K562 (cell line): ENCODE results near the gene CCDC47. TPM values are rescaled to one million over a fixed set of nuclear protein-coding genes. Genes with fewer than 3 reads are reported as not detected.

ENCODE experiments used
- ATAC-seq: fragments of 200-7000 bp; cut with Tn5 transposase; 3 replicates; pipeline ENCODE4 v1.9.1; 2020; ENCODE audit warnings: moderate library complexity
- BruUV-seq: library from RNA; stranded (reverse); fragments of 400-500 nt; replicated peaks from 2 replicates; lab custom pipeline; 2021; lab: Mats Ljungman, UMichigan
- CTCF ChIA-PET: fragments of 300-600 bp; formaldehyde crosslinking; extraction: SDS; loops from one replicate; lab custom pipeline; 2021; ENCODE audit warnings: low intra/inter-chr PET ratio; lab: Yijun Ruan, JAX
- POLR2A ChIA-PET: fragments of 300-600, 350-650 bp; sonication (Branson Sonifier 250); formaldehyde crosslinking; extraction: SDS; loops from one replicate; lab custom pipeline; 2021; ENCODE audit warnings: antibody characterized with exemption, inconsistent platforms; lab: Yijun Ruan, JAX
- DNase-seq, 4 experiments: peaks; one replicate each; pipeline versions ENCODE4 v3.0.0 to v3.0.0-alpha.2; 2011 to 2018; ENCODE audit warnings: low spot score in 3 of 4, mixed read lengths in 3 of 4; ENCODE audit errors: extremely low read depth in 1 of 4
- FAIRE-seq: peaks from 2 replicates; lab custom pipeline; 2011; peaks lifted over from hg19 to GRCh38; lab: Jason Lieb, UNC
- H2AFZ ChIP-seq: 2 replicates; pipeline ENCODE4 v1.6.0; 2011; ENCODE audit warnings: low read depth, low read length, control low read depth, inconsistent platforms
- H3K27ac ChIP-seq: fragments of 200-600 bp; 3 replicates; pipeline ENCODE4 v1.8.0; 2011; ENCODE audit warnings: low read depth, mild to moderate bottlenecking, control low read depth, inconsistent platforms, low read length, moderate library complexity, mixed read lengths; ENCODE audit errors: extremely low read depth
- H3K27me3 ChIP-seq, 2 experiments: fragments of 300-600 bp in 1 of 2; 2 replicates in 1 of 2; 3 replicates in 1 of 2; pipeline versions ENCODE4 v1.6.0 to v1.8.0; 2011; ENCODE audit warnings: inconsistent platforms in 2 of 2, low read length in 2 of 2, mild to moderate bottlenecking in 1 of 2, mixed read lengths in 1 of 2, moderate library complexity in 1 of 2; ENCODE audit not compliant: control insufficient read depth in 2 of 2, insufficient read depth in 2 of 2
- H3K36me3 ChIP-seq: fragments of 300-600 bp; 3 replicates; pipeline ENCODE4 v1.8.0; 2011; ENCODE audit warnings: mild to moderate bottlenecking, low read length, inconsistent platforms; ENCODE audit not compliant: control insufficient read depth, insufficient read depth
- H3K4me1 ChIP-seq, 2 experiments: fragments of 200-600 bp in 1 of 2; replicated peaks in 1 of 2; 2 replicates in 1 of 2; 3 replicates in 1 of 2; pipeline versions ENCODE4 v1.5.1 to v1.8.0; 2011; ENCODE audit warnings: inconsistent platforms in 2 of 2, low read length in 2 of 2, mild to moderate bottlenecking in 1 of 2, mixed read lengths in 1 of 2, moderate library complexity in 1 of 2; ENCODE audit not compliant: control insufficient read depth in 2 of 2, insufficient read depth in 2 of 2
- H3K4me2 ChIP-seq: 2 replicates; pipeline ENCODE4 v1.6.1; 2011; ENCODE audit warnings: low read length, control low read depth, inconsistent platforms, mixed read lengths; ENCODE audit not compliant: insufficient read depth
- H3K4me3 ChIP-seq: fragments of 200-600 bp; sonication (generic), shearing (Covaris generic); 2 replicates; pipeline ENCODE4 v1.5.1; 2016; ENCODE audit warnings: control low read depth, inconsistent platforms
- H3K79me2 ChIP-seq: fragments of 200-600 bp; 3 replicates; pipeline ENCODE4 v1.8.0; 2011; ENCODE audit warnings: low read length, inconsistent platforms; ENCODE audit not compliant: control insufficient read depth, insufficient read depth
- H3K9ac ChIP-seq, 2 experiments: 2 replicates each; pipeline versions ENCODE4 v1.6.0 to v1.6.1; 2011; ENCODE audit warnings: low read depth in 2 of 2, low read length in 2 of 2, control low read depth in 1 of 2, inconsistent platforms in 1 of 2, mild to moderate bottlenecking in 1 of 2, mixed read lengths in 1 of 2; ENCODE audit not compliant: insufficient read depth in 1 of 2
- H3K9me1 ChIP-seq: one replicate; pipeline ENCODE4 v1.6.0; 2011; ENCODE audit warnings: inconsistent platforms, mild to moderate bottlenecking, low read length, moderate library complexity; ENCODE audit not compliant: control insufficient read depth, insufficient read depth
- H3K9me3 ChIP-seq: replicated peaks from 2 replicates; pipeline ENCODE4 v1.5.1; 2011; ENCODE audit warnings: low read depth, low read length, inconsistent platforms; ENCODE audit not compliant: control insufficient read depth, insufficient read depth
- H4K20me1 ChIP-seq: replicated peaks from 2 replicates; pipeline ENCODE4 v1.6.1; 2011; ENCODE audit warnings: low read length, inconsistent platforms, mixed read lengths; ENCODE audit not compliant: control insufficient read depth, insufficient read depth
- ATF7 ChIP-seq: fragments of 450-650 bp; IDR thresholded peaks from 2 replicates; pipeline ENCODE4 v1.7.1; 2014; ENCODE audit warnings: mild to moderate bottlenecking, moderate library complexity
- ESRRA ChIP-seq: fragments of 450-650 bp; IDR thresholded peaks from 2 replicates; pipeline ENCODE4 v1.6.1; 2014; ENCODE audit warnings: low read depth, mild to moderate bottlenecking, moderate library complexity, borderline replicate concordance
- GATAD2B ChIP-seq: fragments of 450-650 bp; IDR thresholded peaks from 2 replicates; pipeline ENCODE4 v1.6.1; 2017; ENCODE audit warnings: mild to moderate bottlenecking, borderline replicate concordance
- HCFC1 ChIP-seq: IDR thresholded peaks from 2 replicates; pipeline ENCODE4 v1.6.1; 2012; ENCODE audit warnings: low read depth, low read length, improper control_type of control experiment
- IRF2 ChIP-seq: sonication (generic); formaldehyde crosslinking; IDR thresholded peaks from 2 replicates; pipeline ENCODE4 v1.8.1; 2022; ENCODE audit warnings: mild to moderate bottlenecking, missing genetic modification reagents
- KLF1 ChIP-seq: fragments of 450-650 bp; IDR thresholded peaks from 2 replicates; pipeline ENCODE4 v1.6.1; 2016; ENCODE audit warnings: missing genetic modification characterization, missing compliant biosample characterization
- NFIC ChIP-seq: fragments of 450-650 bp; IDR thresholded peaks from 2 replicates; pipeline ENCODE4 v1.6.1; 2017; ENCODE audit warnings: mild to moderate bottlenecking, inconsistent platforms
- PHF8 ChIP-seq: fragments of 200-600 bp; sonication (generic); IDR thresholded peaks from 2 replicates; pipeline ENCODE4 v1.6.1; 2012; ENCODE audit warnings: mixed run types, mild to moderate bottlenecking, inconsistent platforms, low read length, moderate library complexity, borderline replicate concordance
- PYGO2 ChIP-seq: fragments of 450-650 bp; IDR thresholded peaks from 2 replicates; pipeline ENCODE4 v1.6.1; 2016; ENCODE audit warnings: mild to moderate bottlenecking, missing genetic modification characterization, moderate library complexity, missing compliant biosample characterization
- RBBP5 ChIP-seq: fragments of 200-600 bp; sonication (generic); IDR thresholded peaks from 2 replicates; pipeline ENCODE4 v1.6.1; 2012; ENCODE audit warnings: borderline replicate concordance, mild to moderate bottlenecking, low read length, control low read depth, inconsistent platforms; ENCODE audit not compliant: insufficient read depth, poor library complexity, severe bottlenecking
- SMAD1 ChIP-seq: fragments of 150-350 bp; IDR thresholded peaks from 2 replicates; pipeline ENCODE4 v1.6.1; 2014; ENCODE audit warnings: low read length, low read depth; ENCODE audit not compliant: partially characterized antibody
- SNRNP70 ChIP-seq: fragments of 200-400 bp; formaldehyde crosslinking; optimal IDR thresholded peaks from 2 replicates; pipeline ENCODE3; 2017; ENCODE audit warnings: low read depth, low read length
- ZBTB1 ChIP-seq: sonication (generic); formaldehyde crosslinking; IDR thresholded peaks from 2 replicates; pipeline ENCODE4 v1.8.1; 2023; ENCODE audit warnings: missing genetic modification reagents, low read depth, mild to moderate bottlenecking, borderline replicate concordance
- ZNF121 ChIP-seq: sonication (generic); formaldehyde crosslinking; conservative IDR thresholded peaks from 2 replicates; pipeline ENCODE4 v1.8.0; 2022; ENCODE audit warnings: missing genetic modification reagents
- ZNF507 ChIP-seq: conservative IDR thresholded peaks from 2 replicates; pipeline ENCODE4 v1.6.1; 2017; ENCODE audit warnings: missing genetic modification characterization, missing compliant biosample characterization
- ZNF644 ChIP-seq: fragments of 200-800 bp; sonication (Bioruptor generic); IDR thresholded peaks from 2 replicates; pipeline ENCODE4 v1.6.1; 2016; ENCODE audit warnings: low read depth, missing genetic modification characterization, missing compliant biosample characterization
- WGBS: fragments of 100-300 bp; shearing (Covaris generic); methylation state at CpG from one replicate; pipeline ENCODE4 v1.1.6; 2016; ENCODE audit warnings: low coverage, mixed read lengths; ENCODE audit not compliant: insufficient coverage; ENCODE audit errors: missing lambda C conversion rate; 5-methylcytosine and 5-hydroxymethylcytosine counted together
- in situ Hi-C: fragments of 300-500 bp; cut with MboI; formaldehyde crosslinking; loops from 4 replicates; pipeline ENCODE4 v1.15.0; 2018; ENCODE audit warnings: inconsistent platforms, mixed read lengths
- intact Hi-C: fragments of 100-400 bp; cut with micrococcal nuclease; formaldehyde crosslinking; loops from 2 replicates; pipeline ENCODE4 v1.14.2; 2022
- polyA plus RNA-seq, 8 experiments: library from polyadenylated mRNA; depleted of rRNA in 4 of 8; stranded (reverse) in 5 of 8; unstranded in 3 of 8; fragments of >200 nt; fragmentation: Nextera tagmentation in 2 of 8; fragmentation: Illumina TruSeq in 1 of 8; extraction: Ambion mirVana in 2 of 8; extraction: Trizol in 1 of 8; gene quantifications; 2 replicates each; pipeline versions ENCODE4 v1.2.1 to v1.2.3, GENCODE V29; 2011 to 2014; ENCODE audit warnings: inconsistent platforms in 1 of 8, missing spikeins in 1 of 8
- total RNA-seq, 7 experiments: library from RNA; depleted of rRNA in 6 of 7; stranded (reverse); fragments of >200 nt in 6 of 7; fragmentation: Illumina TruSeq in 2 of 7; extraction: Trizol in 2 of 7; gene quantifications; 2 replicates each; pipeline versions ENCODE4 v1.2.1 to v1.2.3, GENCODE V29; 2011 to 2021; ENCODE audit warnings: low replicate concordance in 1 of 7
- TF ChIP-seq, protein P1 (sequence below), 3 experiments: fragments of 200-800 bp in 1 of 3; sonication (Bioruptor generic) in 1 of 3; sonication (generic) in 1 of 3; formaldehyde crosslinking in 1 of 3; IDR thresholded peaks; 2 replicates each; pipeline versions ENCODE4 v1.6.1 to v1.8.0; 2016 to 2022; ENCODE audit warnings: mild to moderate bottlenecking in 2 of 3, missing compliant biosample characterization in 2 of 3, missing genetic modification characterization in 2 of 3, missing genetic modification reagents in 1 of 3
- TF ChIP-seq, protein P2 (sequence below): fragments of 200-800 bp; sonication (Bioruptor generic); IDR thresholded peaks from 2 replicates; pipeline ENCODE4 v1.6.1; 2017; ENCODE audit warnings: missing genetic modification characterization, missing compliant biosample characterization
- TF ChIP-seq, protein P3 (sequence below): fragments of 450-650 bp; formaldehyde crosslinking; IDR thresholded peaks from 2 replicates; pipeline ENCODE4 v1.4.0; 2020; ENCODE audit warnings: mild to moderate bottlenecking

Gene CCDC47
- total and polyA plus RNA-seq, 9 of the 15 experiments (the other 6 are each of a cell fraction or from before 2014, with no cell fraction given): 15.5 to 162 (median 122) TPM

DNA sequence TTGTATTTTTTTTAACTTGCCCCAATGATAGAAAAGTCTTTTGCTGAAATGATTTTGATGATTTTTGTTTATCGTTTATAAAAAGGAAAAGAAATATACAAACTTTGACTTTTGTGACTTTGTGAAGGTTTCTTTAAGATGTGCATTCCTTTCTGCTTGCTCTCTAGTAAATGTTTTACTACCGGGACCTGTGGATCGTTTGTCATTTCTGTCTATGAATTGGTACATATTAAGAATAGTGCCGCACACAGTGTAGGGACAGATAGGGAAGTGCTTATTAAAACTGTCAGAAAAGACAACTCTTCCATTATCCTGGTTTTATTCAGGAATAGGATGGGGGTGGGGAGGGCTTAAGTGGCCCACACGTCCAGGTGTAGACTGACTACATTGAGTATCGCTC is 45.7 kb upstream of the CCDC47 start:
- no peak for TF ChIP-seq ZNF644 (tag)
- TF ChIP-seq IRF2 (CRISPR knock-in tag): no peak
- TF ChIP-seq ESRRA: no peak
- TF ChIP-seq, protein P1, sequence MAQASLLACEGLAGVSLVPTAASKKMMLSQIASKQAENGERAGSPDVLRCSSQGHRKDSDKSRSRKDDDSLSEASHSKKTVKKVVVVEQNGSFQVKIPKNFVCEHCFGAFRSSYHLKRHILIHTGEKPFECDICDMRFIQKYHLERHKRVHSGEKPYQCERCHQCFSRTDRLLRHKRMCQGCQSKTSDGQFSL (CRISPR knock-in tag; IDR thresholded peaks at IDR 0.05): no peak
- TF ChIP-seq, protein P1 (tag; IDR thresholded peaks at IDR 0.05): no peak
- no peak for TF ChIP-seq ATF7
- no peak for TF ChIP-seq KLF1 (tag)
- TF ChIP-seq PYGO2: no peak
- no peak for TF ChIP-seq NFIC
- TF ChIP-seq GATAD2B: no peak
- TF ChIP-seq ZNF121 (CRISPR knock-in tag): no peak
- no peak for TF ChIP-seq HCFC1
- no peak for TF ChIP-seq RBBP5
- no peak for TF ChIP-seq SMAD1
- TF ChIP-seq ZNF507 (tag): no peak
- TF ChIP-seq, protein P2, sequence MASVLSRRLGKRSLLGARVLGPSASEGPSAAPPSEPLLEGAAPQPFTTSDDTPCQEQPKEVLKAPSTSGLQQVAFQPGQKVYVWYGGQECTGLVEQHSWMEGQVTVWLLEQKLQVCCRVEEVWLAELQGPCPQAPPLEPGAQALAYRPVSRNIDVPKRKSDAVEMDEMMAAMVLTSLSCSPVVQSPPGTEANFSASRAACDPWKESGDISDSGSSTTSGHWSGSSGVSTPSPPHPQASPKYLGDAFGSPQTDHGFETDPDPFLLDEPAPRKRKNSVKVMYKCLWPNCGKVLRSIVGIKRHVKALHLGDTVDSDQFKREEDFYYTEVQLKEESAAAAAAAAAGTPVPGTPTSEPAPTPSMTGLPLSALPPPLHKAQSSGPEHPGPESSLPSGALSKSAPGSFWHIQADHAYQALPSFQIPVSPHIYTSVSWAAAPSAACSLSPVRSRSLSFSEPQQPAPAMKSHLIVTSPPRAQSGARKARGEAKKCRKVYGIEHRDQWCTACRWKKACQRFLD (CRISPR knock-in tag): no peak
- TF ChIP-seq SNRNP70: no peak
- no peak for TF ChIP-seq ZBTB1 (CRISPR knock-in tag)
- TF ChIP-seq PHF8: no peak
- TF ChIP-seq, protein P3, sequence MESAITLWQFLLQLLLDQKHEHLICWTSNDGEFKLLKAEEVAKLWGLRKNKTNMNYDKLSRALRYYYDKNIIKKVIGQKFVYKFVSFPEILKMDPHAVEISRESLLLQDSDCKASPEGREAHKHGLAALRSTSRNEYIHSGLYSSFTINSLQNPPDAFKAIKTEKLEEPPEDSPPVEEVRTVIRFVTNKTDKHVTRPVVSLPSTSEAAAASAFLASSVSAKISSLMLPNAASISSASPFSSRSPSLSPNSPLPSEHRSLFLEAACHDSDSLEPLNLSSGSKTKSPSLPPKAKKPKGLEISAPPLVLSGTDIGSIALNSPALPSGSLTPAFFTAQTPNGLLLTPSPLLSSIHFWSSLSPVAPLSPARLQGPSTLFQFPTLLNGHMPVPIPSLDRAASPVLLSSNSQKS: no peak
- TF ChIP-seq, all 486 proteins: peak for 0
- no peaks in the 10 kb centered on the region for H3K9me3 ChIP-seq
- FAIRE-seq (no peak), DNase-seq (no peak), ATAC-seq (no peak)
- H3K36me3 ChIP-seq: peaks cover 99% of the 10 kb centered on the region
- no peak overlapping the region for H3K27ac ChIP-seq
- H3K9me1 ChIP-seq: no peaks in the 10 kb centered on the region
- H3K27me3 ChIP-seq: no peaks in the 10 kb centered on the region
- H3K79me2 ChIP-seq: no peaks in the 10 kb centered on the region
- no peak overlapping the region for H3K4me2 ChIP-seq
- 78% methylated on average over 6 of the region's 6 CpGs for WGBS
- peaks cover 6% of the 10 kb centered on the region; the same call in 1 of the 2 replicates for H4K20me1 ChIP-seq
- intact Hi-C loops (no loop called here), in situ Hi-C loops (no loop called here)
- no TSS peak for BruUV-seq
- ChIA-PET POLR2A (interaction anchor here (0.8 to 3.9 kb wide), 4 partner anchors 8 to 48 kb away, joined by 3 to 15 read pairs (median 4); partner anchors contain the start of genes FTSJ3 and PSMC5), CTCF (no interaction called here)
- H2AFZ ChIP-seq: no peak overlapping the region
- no peak overlapping the region for H3K9ac ChIP-seq
- no peaks in the 10 kb centered on the region; a peak in 2 of 5 replicates for H3K4me1 ChIP-seq
- H3K4me3 ChIP-seq: no peak overlapping the region
